Ecto neural progenitor cell (in vitro differentiated cells): ENCODE data around the gene CAPN13.
A peak's percentile ranks its signal among the peaks of the same experiment; 100 is the strongest.

Experiments used
- DNase-seq: peaks from one replicate; pipeline ENCODE4 v3.0.0-alpha.2; 2018; ENCODE audit warnings: low spot score

CAPN13 gene

DNA sequence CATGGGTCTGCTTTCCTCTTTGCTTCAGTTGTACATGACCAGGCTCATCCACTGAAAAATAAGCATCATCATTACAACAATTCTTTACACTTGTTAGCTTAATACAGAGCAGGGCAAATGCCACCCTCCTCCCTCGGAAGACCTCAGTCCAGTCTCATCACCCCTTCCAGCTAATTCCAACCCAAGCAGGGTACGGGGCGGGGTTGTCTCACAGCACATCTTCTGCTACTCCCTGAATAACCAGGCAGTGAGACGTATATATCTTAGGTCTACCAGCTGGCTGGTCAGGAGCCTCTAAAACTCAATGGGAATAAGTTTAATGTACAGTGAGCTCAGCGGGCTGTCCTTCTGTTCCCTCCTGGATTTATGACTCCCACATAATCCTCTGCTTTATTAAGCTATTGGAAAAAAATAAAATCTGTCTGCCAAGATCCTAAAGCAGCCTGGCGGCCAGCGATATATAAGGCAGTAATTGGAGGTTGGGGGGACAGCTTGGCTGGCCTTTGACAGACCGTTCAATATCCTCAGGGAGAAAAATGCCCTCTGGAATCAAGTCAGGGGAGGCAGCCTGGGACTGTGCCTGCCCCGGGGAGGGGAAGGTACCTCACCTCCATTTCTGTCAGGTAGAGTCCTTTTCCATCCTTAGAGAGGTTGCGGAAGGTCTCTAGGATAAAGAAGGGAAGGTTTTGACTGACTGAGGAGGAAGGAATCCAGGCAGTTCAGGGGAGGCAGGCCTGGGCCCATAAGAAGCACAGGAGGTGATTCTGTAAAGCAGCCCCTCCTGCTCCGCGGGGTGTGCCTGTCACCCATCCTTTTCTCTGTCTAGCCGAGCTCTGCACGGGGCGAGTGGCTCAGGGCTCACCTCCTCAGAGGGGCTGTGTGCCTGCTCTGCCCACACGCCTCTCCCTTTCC is 76.3 kb downstream of the CAPN13 start:
- no peak for DNase-seq

GRCh38 chr2:30729031-30729430 is 78.2 kb downstream of the CAPN13 start:
- no peak for DNase-seq

DNA sequence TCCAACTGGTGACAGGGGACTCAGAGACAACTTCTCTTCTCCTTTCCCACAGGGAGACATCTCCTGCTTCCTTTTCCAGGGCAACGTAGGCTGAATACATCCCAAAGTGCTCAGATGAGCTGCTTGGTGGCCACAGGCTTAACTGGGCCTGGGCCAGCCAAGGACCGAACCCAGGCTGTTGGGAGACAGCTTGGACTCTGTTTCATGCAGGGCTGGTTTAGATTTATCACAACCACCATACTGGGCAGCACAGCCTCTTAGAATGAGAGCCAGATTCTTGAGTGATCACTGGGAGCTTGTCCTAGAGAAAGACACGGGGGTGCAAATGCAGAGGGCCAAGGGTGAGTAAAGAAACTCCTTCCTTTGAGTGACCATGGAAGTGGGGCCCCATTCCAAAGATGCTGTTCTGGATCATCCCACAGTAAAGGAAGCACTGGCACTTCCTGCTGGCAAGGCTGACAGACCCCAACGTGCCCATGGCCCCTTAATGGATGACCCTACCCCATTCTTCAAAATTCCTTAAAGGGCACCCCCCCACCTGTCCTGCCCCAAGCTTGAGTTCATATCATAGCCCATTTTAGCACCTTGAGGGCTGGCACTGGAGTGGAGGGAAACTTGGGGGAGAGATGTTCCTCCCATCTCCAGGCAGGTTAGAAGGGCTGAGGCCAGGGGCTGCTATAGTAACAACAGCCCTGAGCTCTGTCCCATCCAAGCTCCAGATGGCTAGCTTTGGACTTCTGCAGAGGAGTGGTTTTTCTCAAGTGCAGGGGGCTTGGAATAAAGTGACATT is 84.1 kb downstream of the CAPN13 start:
- peak; percentile 6 for DNase-seq

DNA sequence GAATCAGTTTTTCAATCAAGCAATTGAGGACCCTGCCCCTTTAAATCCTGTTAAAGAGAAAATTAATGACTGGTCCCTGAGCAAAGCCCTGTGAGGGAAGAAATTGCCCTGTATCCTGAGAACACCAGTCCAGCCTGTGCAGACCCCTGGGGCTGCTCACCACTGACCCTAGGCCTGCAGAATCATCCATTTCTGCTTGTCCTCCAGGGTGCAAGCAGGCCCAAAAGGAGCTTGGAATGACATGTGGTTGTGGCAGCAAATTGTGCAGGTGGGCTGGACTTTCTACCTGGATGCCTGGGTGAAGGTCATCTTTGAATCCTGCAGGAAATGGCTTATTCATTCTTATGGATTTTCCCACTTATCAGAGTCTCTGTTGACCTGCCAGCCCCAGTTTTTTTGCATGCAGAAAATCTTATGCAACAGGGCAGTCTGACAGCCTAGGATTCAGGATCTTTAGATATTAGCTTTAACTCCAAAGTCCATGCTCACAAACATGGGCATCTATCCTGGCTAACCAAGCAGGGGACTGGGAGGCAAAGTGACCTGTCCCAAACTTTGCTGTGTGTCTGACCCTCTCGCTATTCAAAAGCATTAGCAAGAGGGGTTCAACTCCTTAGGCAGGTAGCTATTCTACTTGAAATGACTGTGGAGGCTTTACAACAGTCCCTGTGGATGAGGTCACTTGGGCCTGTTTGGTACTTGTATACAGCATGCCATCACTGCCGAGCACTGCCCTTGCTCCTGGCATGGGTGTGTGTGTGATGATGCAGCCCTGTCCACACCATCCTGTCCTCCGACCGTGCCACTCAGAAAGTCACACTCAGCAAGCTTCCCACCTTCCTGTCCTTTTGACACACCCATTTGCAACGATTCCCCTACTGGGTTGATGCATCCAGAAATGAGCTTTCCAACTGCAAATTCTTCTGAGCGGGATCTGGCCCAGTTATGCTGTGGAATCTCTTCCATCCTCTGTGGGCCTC is 85.3 kb downstream of the CAPN13 start:
- DNase-seq, result peak; percentile 11

GRCh38 chr2:30721241-30721640 is 86.0 kb downstream of the CAPN13 start:
- peak; percentile 26 for DNase-seq

DNA sequence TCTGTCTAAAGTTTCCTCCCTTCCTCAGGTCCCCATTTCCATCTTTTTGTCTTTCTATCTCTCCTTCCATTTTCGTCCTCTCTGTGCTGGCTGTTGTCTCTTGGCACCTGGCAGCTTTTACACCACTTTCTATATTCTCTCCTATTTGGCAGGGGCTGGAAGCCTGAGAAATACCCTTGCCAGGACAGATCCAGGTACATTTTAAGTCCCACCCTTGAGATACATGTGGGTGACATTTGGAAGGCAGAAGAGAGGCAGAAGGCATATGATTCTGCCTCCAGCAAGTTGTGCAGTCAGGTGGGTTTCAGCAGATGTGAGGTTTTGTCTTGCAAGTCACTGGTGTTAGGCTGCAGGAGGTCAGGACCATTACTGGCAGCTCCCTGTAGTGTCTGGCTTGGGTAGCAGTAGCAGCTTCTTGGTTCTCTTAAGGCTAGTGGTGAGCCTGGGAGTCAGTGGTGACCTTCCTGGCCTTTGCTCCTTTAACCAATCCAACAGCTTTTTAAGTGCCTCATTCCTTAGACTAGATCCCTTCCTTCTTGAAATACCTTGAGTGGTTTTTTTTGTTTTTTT is 90.1 kb downstream of the CAPN13 start:
- peak; percentile 12 for DNase-seq

- peak; percentile 28 for DNase-seq
Observed at GRCh38 chr2:30716123-30716900, 90.9 kb downstream of the CAPN13 start.

DNA sequence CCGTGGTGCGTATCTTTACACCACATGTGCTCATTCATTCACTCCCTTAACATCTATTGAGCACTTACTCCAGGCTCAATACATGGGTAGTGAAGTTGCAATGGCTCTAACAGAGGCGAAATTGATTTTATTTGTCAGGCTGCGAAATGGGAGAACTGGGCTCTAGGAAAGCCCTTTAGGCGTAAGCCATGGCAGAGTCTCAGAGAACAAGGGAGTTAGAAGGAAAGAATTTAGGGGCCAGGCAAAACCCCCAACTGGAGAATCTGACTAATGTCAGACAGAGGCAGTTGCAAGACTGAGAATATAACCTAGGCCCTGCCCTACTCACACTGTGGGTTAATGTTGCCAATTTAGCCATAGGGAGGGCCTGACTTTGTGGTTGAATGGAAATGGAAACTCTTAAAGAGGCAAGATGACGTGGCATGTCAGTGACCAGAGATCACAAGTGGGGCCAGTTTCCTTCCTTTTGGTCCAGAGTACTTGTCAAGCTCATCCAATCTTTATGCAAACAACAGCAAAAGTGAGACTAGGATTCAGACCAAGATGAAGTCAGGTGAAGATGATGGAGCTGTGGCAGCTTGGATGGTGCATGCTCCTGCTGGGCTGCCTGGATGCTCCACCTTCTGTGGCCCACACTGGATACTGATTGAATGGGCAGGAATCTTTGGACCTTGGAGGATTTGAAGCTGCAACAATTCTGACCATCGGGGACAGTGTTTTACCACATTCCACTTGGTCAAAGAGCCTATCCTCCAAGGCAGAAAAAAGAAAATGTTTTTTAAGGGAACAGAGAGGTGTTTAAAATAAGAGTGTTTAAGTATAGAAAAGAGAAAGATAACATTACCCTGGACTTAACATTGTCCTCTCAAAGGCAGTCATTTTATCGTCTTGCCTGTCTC is 92.2 kb downstream of the CAPN13 start:
- peak; percentile 29 for DNase-seq

DNA sequence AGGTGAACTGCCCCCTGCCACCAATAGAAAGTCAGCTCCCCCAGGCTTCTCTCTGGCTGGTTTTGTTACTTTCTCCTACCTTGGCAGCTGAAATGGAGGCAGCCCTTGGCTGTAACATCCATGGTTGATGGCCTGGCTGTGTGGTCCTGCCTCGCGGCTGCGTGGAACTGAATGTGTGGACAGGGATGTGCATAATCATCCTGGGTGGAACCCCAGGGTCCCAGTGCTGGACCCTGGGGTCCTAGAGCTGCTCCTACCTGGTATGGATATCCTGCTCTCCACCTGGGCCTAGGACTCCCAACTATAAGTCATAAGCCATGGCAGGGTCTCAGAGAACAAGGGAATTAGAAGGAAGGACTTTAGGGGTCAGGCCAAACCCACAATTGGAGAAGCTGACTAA is 93.5 kb downstream of the CAPN13 start:
- DNase-seq, result no peak

- DNase-seq, result peak; percentile 84
Observed at GRCh38 chr2:30711646-30712085, 95.6 kb downstream of the CAPN13 start.

DNA sequence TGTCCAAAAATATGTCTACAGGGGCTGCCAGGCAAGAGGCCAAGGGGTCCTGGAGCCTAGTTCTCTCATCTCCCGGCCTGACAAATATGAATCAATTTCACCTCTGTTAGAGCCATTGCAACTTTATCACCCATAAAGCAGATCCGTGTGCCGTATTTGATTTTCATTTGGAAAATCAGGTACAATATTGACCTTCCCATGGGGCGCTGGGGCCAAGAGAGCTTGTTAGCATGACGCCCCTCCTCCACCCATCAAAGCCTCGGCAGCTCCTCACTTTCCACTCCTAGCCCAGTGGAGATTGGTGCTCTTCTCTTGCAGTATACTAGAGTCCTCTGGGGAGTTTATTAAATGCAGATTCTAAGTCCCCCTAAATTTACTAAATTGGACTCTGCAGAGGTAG is 96.8 kb downstream of the CAPN13 start:
- no peak for DNase-seq

GRCh38 chr2:30710016-30710415 is 97.2 kb downstream of the CAPN13 start:
- peak; percentile 30 for DNase-seq

- peak; percentile 44 for DNase-seq
Observed at GRCh38 chr2:30709516-30709915, 97.7 kb downstream of the CAPN13 start.

- DNase-seq, result peak; percentile 32
Observed at GRCh38 chr2:30708491-30709290, 98.6 kb downstream of the CAPN13 start.

DNA sequence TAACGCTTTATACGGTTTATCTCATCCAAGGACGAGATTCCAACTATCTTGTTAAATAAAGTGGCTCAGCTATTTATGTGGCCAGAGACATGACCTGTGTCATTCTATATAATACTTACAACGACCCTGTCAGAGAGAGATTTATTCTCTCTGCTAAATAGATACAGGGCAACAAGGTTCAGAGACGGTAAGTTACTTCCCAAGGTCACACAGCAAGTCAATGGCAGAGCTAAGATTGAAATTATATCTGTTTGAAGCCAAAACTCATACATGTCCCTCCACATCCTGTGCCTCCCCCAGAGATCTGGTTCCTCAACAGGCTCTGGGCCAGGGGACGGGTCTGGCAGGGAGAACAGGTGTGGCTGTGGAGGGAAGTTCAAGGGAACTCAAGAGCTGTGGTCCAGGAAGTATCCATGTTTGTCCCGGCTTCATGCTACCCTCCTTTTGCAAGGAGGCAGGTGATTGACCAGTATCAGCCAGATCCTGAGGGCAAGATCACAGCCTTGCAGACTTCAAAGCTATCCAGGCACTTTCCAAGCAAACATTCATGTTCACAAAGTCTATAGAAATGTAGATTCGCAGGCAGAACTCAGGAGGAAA is 99.8 kb downstream of the CAPN13 start:
- peak; percentile 34 for DNase-seq

- peak; percentile 65 for DNase-seq
Observed at GRCh38 chr2:30706534-30707303, 100.5 kb downstream of the CAPN13 start.

DNA sequence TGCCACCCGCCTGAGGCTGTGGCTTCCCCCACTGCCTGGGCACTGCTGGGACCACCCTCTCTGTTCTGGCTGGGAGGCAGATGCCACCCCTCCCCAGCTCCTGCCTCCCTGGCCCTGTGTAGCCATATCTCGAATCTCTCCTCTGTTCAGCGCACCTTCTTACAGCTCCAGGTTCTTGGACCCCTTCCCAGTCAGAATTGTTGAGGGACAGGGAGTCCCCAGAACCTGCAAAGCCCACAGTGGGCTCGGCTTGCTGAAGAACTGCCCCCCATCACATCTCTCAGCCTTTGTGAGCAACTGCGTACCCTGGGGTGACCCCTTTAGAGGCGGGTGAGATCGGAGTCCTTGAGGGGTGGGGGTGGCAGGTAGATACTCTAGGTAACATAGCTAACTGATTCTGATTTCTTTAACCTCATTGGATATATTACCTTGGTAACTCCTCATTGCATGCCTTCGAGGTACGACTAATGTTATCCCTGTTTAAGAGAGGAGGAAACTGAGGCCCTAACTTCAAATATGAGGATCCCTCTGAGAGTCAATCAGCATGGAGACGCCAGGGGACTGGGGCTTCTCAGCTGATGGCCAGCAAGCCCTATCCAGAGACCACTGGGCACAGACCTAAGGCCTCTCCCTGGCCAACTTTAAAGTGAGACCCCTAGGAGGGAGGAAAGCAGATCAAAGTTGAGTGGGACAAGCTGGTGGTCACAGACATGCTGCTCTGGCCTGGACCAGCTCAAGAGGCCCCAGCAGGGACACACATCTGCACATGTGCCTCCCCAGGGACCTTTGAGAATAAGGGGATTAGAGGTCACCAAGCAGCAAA is 101.3 kb downstream of the CAPN13 start:
- peak; percentile 34 for DNase-seq
